GM18517 (cell line): ENCODE data around the gene TSPAN14.
A peak's percentile ranks its signal among the peaks of the same experiment; 100 is the strongest.

Experiments
- ATAC-seq: cut with Tn5 transposase; IDR thresholded peaks from one replicate; pipeline ENCODE4 v1.9.1; 2021; ENCODE audit warnings: mild to moderate bottlenecking, moderate library complexity; ENCODE audit not compliant: unreplicated experiment

Gene TSPAN14

DNA sequence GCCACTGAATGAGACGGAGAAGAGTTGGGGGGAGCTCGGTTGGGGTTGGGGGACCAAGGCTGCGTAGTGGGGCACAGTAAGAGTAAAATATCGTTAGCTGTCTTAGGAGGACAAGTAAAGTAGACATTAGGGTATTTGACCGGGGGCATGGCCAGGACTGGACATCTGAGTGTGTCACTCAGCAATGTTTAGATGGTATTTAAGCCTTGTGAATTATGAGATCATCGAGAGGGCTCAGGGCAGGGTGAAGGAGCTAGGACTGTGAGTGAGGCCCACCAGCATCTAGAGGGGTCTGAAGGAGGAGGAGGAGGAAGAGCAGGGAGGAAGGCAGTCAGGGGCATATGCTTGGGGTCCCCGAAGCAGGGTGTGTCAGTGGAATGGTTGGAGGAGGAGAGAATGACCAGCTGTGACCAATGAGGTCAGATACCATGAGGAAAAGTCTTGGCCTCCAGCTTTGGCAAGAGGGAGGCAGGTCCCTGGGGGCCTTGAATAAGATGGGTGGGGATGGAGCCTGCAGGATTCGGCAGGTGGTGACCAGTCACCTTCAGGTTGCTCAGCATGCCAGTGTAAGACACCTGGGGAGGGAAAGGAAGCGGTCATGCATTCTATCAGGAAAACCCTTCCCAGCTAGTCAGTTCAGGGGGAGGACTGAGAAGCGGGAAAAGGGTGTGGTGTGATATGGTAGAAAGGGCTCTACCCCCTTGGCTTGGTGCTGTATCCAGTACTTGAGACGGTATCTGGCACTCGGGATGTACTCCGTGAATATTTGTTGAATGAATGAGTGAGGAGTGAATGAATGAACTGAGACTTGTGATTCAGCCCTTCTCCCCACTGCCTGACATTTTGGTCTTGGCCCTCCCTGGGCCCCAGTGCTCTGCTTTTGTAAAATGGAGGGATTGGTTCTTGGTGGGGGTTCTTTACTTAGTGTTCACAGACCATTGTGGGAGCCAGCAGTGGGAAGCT, 48.8 kb downstream of the TSPAN14 start:
- no peak for ATAC-seq

DNA sequence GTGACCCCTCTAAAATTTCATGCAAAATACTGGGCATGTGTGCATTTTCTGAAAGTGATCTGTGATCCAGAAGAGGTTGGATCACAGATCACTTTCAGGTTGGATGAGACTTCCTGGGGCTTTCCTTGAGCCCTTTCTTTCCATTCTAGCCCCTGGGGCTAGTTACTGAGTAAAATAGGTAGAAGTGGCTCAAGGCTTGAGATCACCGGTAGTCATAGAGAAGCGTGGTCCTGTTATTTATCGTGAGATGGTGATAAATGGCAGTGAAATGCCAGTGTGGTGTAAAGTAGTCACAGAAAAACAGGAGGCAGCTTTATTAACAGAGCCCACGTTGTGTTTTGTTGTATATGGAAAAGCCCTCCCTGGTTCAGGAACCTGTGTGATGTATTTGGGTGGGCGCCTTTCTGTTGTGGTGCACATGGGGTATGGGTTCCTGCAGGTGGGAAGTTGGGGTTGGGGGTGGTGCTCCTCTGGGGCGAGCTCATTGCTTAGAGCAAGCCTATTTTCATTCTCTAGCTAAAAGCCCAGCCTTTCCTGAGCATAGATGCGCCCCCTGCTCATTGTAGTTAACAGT, 49.6 kb downstream of the TSPAN14 start:
- no peak for ATAC-seq

DNA sequence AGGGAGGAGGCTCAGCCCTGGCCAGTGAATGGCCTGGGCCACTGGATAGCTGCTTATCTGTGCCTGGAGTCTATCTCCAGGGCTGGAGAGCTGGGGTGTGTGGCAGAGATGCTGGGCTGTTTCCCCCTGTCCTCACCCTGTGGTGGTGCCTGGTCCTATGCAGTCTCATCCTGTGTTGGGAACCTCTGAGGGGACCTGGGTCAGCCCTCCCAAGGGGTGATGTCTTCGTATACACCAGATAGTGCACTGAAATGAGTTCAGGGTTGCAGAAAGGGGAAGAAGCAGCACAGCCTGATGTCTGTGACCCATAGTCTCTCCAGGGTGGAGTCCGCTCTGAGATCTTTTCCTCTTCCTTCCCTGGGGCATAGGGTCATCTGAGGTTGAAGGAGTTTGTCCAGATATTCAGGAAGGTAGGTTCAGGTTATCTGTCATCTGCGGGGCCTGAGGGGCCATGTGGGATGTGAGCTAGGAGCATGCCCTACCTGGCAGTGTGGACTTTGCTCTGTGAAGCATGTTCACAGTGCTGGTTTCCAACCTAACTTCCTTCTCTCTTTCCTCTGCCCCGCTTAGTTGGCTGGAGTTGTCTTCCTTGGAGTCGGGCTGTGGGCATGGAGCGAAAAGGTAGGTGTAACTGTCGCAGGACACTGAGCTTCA, 50.2 kb downstream of the TSPAN14 start:
- ATAC-seq = no peak

DNA sequence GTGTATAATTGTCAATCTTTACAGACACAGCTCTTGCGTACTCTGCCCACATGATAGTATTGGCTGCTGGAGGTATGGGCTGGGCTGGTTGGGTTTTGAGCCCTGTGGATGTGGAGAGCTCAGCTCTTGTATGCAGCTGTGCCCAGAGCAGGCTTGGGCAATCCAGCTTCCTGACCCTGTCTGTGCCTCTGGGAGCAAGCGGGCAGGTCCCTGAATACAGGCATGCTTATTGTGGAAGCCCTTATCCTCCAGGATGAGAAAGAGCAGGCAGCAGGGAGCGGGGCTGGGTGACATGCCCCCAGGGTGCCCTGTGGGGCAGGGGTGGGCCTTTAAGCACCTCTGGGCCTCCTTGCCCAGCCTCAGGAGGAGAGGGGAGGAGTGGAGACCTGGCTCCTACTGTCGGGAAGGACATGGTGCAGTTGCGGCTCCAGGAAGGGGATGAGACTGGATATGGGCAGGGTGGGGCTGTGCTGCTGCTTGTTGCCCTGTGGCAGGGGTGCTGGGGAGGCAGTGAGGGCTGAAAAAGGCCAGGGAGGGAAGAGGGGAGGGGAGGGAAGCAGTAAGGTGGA, 50.9 kb downstream of the TSPAN14 start:
- ATAC-seq = no peak

DNA sequence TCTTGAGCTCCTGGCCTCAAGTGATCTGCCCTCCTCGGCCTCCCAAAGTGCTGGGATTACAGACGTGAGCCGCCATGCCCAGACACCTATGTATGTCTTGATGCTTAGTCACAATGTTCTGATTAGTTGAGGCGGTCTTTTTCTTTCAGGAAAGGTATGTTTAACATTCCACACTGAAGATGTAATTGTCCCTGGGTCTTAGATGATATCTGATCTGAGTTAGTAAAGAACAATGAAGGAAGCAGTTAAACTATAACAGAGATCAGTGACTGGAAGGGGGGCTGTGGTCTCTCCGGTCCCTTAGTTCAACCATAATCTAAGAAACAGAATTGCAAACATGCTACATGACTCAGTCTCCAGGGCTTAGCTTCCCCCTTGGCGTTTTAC, 52.1 kb downstream of the TSPAN14 start:
- ATAC-seq = no peak

DNA sequence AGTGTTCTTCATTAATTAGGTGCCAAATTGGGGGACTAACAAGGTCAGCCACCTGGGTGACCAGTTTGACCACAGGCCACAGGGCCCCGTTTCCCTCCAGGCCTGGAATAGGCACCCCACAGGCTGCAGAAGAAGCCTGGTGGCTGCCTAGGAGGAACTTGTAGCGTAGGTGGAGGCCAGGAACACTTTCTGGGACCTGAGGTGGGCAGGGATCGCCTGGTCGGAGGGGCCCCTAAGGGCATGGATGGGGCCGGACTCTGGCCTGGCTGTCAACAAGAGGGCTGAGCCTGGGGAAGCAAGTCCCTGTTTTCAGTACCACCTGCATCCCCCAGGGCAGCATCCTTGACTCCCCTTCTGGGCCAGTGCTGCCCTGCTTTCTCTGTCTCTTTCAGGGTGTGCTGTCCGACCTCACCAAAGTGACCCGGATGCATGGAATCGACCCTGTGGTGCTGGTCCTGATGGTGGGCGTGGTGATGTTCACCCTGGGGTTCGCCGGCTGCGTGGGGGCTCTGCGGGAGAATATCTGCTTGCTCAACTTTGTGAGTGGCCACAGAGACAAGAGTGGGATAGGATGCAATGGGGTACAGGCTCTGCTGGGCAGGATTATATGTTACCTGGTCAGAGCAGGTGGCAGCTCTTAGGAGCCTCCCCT, 52.9 kb downstream of the TSPAN14 start:
- ATAC-seq = no peak

DNA sequence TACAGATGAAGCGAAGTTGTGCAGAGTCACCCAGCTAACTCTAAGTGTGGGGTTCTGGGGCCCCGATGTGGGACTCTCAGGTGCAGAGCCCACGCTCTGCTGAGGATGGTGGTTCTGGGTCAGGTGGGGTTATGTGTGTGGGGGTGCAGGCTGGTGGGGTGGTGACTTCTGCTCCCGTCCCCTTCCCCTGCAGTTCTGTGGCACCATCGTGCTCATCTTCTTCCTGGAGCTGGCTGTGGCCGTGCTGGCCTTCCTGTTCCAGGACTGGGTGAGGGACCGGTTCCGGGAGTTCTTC, 54.9 kb downstream of the TSPAN14 start:
- no peak for ATAC-seq

DNA sequence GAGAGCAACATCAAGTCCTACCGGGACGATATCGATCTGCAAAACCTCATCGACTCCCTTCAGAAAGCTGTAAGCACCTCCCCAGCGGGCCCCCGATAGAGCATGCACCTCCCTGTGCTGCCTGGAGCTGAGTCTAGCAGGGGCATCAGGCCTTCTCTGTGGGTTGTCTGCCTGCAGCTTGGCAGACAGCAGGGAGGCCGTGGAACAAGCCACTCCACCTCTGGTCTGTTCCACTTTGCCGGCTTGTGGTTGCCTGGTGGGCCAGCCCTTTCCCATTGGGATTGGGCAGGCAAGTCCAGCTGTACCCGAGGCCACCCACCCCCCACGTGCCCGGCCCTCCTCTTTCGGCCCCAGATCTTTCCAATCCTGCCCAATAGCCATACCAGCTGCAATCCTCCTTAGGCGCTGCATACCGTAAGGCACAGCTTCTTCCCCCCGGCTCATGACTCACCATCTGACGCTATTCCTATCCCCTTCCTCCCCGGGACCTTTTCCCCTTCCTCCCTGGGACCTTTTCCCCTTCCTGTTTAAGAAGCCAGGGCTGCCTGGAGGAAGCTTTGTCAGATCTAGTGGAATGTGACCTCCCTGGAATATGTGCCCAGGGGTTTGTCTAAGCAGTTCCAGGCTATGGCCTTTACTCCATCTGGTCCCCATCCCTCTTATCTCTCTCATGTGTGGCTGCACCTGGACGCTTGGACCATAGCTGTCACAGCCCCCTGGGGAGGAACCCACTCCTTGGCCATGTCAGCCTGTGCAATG, 55.5 kb downstream of the TSPAN14 start:
- ATAC-seq = no peak

DNA sequence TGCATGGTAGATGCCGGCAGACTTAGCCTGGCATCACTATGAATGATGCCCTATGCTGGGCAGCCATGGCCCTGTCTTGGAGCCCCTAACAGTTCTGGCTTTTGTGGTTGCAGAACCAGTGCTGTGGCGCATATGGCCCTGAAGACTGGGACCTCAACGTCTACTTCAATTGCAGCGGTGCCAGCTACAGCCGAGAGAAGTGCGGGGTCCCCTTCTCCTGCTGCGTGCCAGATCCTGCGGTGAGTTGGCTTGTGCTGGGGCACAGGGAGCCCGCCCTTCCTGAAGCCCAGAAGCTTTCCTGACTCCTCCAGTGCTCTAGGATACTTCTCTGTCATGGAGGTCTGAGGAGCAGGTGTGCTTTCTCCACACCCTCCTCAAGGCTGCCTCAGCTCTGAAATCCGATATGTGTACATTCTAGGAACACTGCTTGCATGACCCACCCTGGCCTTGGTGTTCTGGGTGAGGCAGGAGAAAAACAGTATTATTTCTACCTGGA, 58.0 kb downstream of the TSPAN14 start:
- ATAC-seq = no peak

DNA sequence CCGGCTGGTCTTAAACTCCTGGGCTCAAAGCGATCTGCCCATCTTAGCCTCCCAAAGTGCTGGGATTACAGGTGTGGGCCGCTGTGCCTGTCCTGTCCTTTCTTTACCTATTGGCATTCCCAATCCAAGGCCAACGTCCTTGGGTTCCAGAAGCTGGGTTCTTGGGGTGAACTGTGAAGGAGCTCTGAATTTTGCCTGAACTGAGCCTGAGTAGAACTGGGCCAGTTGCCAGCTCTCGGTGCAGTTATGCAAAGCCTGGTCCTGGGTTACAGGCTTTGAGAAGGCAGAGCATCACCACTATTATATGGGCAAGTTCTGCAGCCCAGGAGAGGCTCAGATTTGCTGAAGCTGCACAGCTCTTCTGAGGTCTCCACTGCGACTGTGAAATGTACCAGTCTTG, 59.0 kb downstream of the TSPAN14 start:
- ATAC-seq = no peak

DNA sequence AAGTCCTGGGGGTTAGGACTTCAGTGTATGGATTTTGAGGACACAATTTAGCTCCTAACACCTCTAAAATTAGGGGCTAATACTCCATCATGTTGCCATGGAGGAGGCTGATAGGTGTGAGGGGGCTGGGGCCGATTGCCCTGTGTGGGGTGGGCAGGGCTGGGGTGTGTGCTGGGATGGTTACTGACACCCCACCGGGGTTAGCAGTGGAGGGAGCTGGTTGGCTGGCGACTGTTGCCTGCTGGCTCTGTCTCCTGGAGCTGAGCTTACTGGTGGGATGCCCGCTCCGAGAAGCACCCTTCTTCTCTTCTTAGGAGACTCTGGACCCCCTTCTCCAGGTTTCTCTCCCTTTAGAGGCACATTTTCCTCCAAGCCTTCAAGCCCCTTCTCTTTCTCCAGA, 61.4 kb downstream of the TSPAN14 start:
- no peak for ATAC-seq

DNA sequence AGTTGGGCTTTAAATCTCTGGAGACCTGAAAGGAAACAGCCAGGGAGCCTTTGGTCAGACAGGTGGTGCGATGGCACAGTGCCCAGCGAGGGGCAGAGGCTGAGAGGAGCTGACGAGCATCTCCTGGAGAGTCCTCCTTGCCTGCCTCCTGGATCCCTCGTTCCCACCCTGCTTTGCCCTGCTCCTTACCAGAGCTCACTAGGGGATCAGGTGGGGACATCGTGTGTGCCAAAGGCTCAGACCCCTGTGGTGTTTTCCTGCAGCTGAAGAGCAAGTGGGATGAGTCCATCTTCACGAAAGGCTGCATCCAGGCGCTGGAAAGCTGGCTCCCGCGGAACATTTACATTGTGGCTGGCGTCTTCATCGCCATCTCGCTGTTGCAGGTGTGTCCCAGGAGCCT, 61.8 kb downstream of the TSPAN14 start:
- no peak for ATAC-seq

DNA sequence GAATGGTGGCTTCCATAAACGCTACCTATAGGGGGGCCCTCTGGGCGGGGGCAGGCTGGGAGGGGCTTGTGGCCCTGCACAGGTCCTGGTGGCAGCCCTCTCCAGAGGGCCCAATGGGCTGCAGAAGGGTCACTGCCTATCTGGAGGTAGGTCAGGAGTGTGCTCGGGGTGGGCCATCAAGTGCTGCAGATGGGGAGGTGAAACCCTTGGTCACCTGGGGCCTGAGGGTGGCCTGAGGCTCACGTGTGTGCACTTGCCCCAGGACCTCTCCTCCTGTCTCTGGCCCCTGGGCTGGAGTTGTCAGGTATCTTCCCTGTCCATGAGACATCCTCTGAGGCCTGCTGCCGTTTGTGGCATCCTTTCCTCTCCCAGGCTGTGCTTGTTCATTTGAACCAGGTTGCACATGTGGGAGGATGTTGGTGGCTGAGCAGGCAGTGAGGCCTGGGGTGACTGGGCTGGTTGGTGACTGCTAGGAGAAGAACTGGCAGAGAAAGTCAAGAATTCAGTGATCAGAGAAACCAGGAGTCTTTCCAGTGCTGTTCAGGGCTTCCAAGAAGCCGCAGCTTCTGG, 62.5 kb downstream of the TSPAN14 start:
- no peak for ATAC-seq

DNA sequence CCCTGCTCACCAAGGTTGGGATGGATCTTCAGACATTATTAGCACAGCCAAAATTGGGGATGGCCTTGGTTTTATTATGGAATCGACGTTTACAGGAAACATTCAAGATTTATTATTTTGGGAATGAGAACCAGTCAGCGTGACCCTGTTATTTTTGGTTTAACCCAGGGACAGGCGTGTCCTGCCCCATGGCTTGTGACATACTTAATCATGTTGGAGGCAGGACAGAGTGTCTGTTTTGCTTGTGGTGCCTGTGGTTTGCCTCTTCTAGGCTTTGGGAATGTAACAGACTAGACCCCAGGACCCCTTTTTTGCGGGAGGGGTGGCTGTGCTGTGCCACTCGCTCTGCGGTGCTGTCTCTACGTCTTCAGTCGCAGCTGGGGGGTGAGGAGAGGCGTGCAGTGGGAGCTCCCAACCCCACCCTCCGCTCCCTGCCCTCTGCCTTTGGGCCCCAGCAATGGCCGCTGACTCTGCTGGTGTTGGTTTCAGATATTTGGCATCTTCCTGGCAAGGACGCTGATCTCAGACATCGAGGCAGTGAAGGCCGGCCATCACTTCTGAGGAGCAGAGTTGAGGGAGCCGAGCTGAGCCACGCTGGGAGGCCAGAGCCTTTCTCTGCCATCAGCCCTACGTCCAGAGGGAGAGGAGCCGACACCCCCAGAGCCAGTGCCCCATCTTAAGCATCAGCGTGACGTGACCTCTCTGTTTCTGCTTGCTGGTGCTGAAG, 63.5 kb downstream of the TSPAN14 start:
- no peak for ATAC-seq

DNA sequence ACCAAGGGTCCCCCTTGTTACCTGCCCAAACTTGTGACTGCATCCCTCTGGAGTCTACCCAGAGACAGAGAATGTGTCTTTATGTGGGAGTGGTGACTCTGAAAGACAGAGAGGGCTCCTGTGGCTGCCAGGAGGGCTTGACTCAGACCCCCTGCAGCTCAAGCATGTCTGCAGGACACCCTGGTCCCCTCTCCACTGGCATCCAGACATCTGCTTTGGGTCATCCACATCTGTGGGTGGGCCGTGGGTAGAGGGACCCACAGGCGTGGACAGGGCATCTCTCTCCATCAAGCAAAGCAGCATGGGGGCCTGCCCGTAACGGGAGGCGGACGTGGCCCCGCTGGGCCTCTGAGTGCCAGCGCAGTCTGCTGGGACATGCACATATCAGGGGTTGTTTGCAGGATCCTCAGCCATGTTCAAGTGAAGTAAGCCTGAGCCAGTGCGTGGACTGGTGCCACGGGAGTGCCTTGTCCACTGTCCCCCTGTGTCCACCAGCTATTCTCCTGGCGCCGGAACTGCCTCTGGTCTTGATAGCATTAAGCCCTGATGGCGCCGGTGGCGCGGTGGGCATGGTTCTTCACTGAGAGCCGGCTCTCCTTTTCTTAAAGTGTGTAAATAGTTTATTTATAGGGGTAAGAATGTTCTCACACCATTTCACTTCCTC, 64.2 kb downstream of the TSPAN14 start:
- ATAC-seq = peak; percentile 56

DNA sequence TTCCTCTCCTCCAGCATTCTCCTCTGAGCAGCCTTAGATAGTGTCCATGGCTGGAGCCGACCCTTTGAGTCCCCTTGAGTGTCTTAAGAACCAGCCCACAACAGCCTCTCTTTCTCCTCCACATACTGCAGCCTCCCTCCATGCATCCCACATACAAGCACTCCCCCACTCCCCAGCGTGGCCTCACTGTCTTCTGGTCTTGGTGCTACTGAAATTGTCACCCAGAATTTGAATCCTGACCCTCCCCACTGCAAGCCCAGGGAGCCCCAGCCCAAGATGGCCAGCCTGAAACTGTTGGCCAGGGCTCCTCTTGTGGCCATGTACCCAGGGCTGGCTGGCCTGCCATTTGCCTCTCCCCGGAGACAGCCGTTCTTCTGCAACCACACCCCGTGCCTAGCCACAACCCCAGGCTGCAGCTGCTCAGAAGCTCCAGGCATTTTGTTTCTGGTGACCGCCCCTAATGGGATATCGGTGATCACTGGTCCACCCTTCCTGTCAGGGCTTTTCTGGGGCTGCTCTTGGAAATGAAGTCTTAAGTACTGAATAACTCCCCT, 64.8 kb downstream of the TSPAN14 start:
- ATAC-seq = no peak

DNA sequence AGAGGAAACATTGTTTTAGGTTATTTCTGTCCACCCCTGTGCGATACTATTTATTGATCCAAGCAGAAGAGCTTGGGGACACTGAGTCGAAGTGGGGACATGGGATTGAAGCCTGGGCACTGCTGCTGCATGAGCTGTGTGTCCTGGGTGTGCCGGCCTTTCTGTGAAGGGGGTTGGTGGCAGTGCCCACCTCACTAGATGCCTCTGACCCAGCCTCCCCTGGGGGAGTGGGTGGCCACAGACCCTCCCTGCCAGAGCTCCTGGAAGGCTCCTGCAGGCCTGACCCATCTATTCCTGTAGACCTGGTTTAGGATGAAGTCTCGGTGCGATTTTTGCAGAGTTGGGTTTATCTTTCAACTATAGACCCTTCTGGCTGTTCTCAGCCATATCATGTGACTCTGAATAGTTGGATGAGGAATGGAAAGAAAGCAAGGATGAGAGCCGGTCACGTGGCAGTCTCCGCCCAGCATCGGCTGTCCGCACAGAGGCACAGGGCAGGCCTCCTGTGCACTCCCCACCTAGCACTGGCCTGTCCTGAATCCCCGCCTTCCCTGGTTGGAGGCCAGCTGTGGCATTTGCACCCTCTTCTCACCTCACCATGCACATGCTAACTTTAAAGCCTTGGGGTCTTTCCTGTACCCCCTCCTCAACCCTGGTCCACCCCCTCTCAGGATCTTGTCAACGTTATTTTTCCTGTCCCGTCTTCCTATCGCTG, 66.0 kb downstream of the TSPAN14 start:
- no peak for ATAC-seq
